Measurements from ENCODE around the gene LDB3.

DNA sequence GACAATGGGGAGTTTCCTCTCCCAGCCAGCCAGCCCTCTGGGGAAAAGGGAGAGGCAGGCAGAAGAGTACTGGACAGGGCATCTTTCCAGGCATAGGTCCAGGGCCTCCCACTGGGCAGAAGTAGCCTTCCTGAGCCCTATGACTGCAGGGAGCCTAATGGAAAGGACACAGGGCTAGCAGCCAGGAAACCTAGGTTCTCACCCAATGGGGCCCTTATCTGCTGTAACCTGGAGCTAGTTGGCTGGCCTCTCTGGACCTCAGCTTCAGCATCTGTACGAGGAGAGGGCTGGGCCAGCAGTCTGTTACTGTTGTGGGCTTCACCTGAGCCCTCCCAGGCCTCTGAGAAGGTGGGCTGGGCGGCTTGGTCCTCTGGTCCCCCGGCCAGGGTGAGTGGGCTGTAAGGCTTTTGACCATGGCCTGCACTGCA lies 22.4 kb downstream of the LDB3 start:
- TF ChIP-seq POLR2AphosphoS5 (IDR thresholded peaks at IDR 0.05; ENCODE audit: borderline replicate concordance, low read depth, low read length), result no peak
- no peak for TF ChIP-seq EZH2 (IDR thresholded peaks at IDR 0.05)
- no peak for TF ChIP-seq FOXP2 (optimal IDR thresholded peaks at IDR 0.05; ENCODE audit: control extremely low read depth, extremely low read length, insufficient read depth)

Measured in SK-N-MC (cell line).